GM12891 (cell line): ENCODE data around the gene GRM7.

Experiments
- DNase-seq: peaks from one replicate; pipeline ENCODE4 v3.0.0; 2011; ENCODE audit warnings: low spot score; ENCODE audit not compliant: insufficient read length
- FAIRE-seq: peaks from 2 replicates; lab custom pipeline; 2011; peaks lifted over from hg19 to GRCh38; lab: Jason Lieb, UNC
- PAX5 ChIP-seq: IDR thresholded peaks from 2 replicates; pipeline ENCODE4 v1.6.1; 2011; ENCODE audit warnings: low read length, moderate library complexity, mild to moderate bottlenecking; ENCODE audit not compliant: insufficient read depth, severe bottlenecking
- POLR2A ChIP-seq: IDR thresholded peaks from 2 replicates; pipeline ENCODE4 v1.6.1; 2011; ENCODE audit warnings: low read depth, low read length, control low read depth
- POLR2AphosphoS5 ChIP-seq: IDR thresholded peaks from 2 replicates; pipeline ENCODE4 v1.6.1; 2011; ENCODE audit warnings: low read depth, low read length, control low read depth
- POU2F2 ChIP-seq: IDR thresholded peaks from 2 replicates; pipeline ENCODE4 v1.6.1; 2011; ENCODE audit warnings: low read depth, mild to moderate bottlenecking, control low read depth, low read length, moderate library complexity
- SPI1 ChIP-seq: IDR thresholded peaks from 2 replicates; pipeline ENCODE4 v1.6.1; 2011; ENCODE audit warnings: low read depth, low read length, control low read depth
- TAF1 ChIP-seq: IDR thresholded peaks from 2 replicates; pipeline ENCODE4 v1.6.1; 2011; ENCODE audit warnings: low read depth, low read length, control low read depth

The GRM7 gene

GRCh38 chr3:7275396-7275795 is 414.5 kb downstream of the GRM7 start:
- no peak for TF ChIP-seq TAF1
- no peak for TF ChIP-seq PAX5
- TF ChIP-seq POLR2A: no peak
- no peak for TF ChIP-seq POU2F2
- no peak for TF ChIP-seq POLR2AphosphoS5
- TF ChIP-seq SPI1: no peak
- FAIRE-seq: no peak
- no peak for DNase-seq

- TF ChIP-seq POU2F2: no peak
- no peak for TF ChIP-seq POLR2AphosphoS5
- no peak for TF ChIP-seq TAF1
- TF ChIP-seq SPI1: no peak
- FAIRE-seq (no peak), DNase-seq (no peak)
These were observed 419.4 kb downstream of the GRM7 start for GRCh38 chr3:7280318-7280717.

- TF ChIP-seq POLR2A (no peak), SPI1 (no peak), TAF1 (no peak), POLR2AphosphoS5 (no peak), PAX5 (no peak), POU2F2 (no peak)
- FAIRE-seq (no peak), DNase-seq (no peak)
These were observed 422.1 kb downstream of the GRM7 start for GRCh38 chr3:7282988-7283387.

- DNase-seq (no peak), FAIRE-seq (no peak)
- TF ChIP-seq POLR2AphosphoS5 (no peak), POU2F2 (no peak), SPI1 (no peak), TAF1 (no peak), POLR2A (no peak), PAX5 (no peak)
These were observed 424.6 kb downstream of the GRM7 start for GRCh38 chr3:7285505-7285904.

- FAIRE-seq: no peak
- DNase-seq: no peak
- TF ChIP-seq POLR2AphosphoS5 (no peak), PAX5 (no peak), TAF1 (no peak), POLR2A (no peak), POU2F2 (no peak), SPI1 (no peak)
These were observed 427.2 kb downstream of the GRM7 start for GRCh38 chr3:7288133-7288532.

GRCh38 chr3:7289121-7289520 is 428.2 kb downstream of the GRM7 start:
- FAIRE-seq (no peak), DNase-seq (no peak)
- TF ChIP-seq PAX5 (no peak), TAF1 (no peak), POU2F2 (no peak), POLR2AphosphoS5 (no peak), POLR2A (no peak), SPI1 (no peak)

GRCh38 chr3:7290077-7290825 is 429.3 kb downstream of the GRM7 start:
- no peak for TF ChIP-seq TAF1
- no peak for TF ChIP-seq SPI1
- TF ChIP-seq PAX5: no peak
- TF ChIP-seq POU2F2: no peak
- TF ChIP-seq POLR2AphosphoS5: no peak
- no peak for TF ChIP-seq POLR2A
- DNase-seq (no peak), FAIRE-seq (no peak)

GRCh38 chr3:7292362-7292761 is 431.4 kb downstream of the GRM7 start:
- DNase-seq (no peak), FAIRE-seq (no peak)
- no peak for TF ChIP-seq SPI1
- no peak for TF ChIP-seq TAF1
- TF ChIP-seq POLR2AphosphoS5: no peak
- TF ChIP-seq POLR2A: no peak

- FAIRE-seq (no peak), DNase-seq (no peak)
- TF ChIP-seq SPI1 (no peak), PAX5 (no peak), TAF1 (no peak), POU2F2 (no peak), POLR2AphosphoS5 (no peak), POLR2A (no peak)
These were observed 432.4 kb downstream of the GRM7 start for GRCh38 chr3:7293286-7293685.

GRCh38 chr3:7305561-7305960 is 444.6 kb downstream of the GRM7 start:
- FAIRE-seq: no peak
- no peak for DNase-seq
- no peak for TF ChIP-seq TAF1
- TF ChIP-seq POLR2A: no peak
- TF ChIP-seq PAX5: no peak
- no peak for TF ChIP-seq POU2F2
- no peak for TF ChIP-seq POLR2AphosphoS5
- no peak for TF ChIP-seq SPI1
